Activated CD8-positive, alpha-beta memory T cell treated with anti-CD3 and anti-CD28 coated beads, Interleukin-2, amount 50 U/mL, for 48 hours (primary cell): Measurements from ENCODE around the gene SLC25A48.
A peak's percentile ranks its signal among the peaks of the same experiment; 100 is the strongest.

Experiments
- DNase-seq: peaks from one replicate; pipeline ENCODE4 v3.0.0-alpha.2; 2020

The SLC25A48 gene, protein sequence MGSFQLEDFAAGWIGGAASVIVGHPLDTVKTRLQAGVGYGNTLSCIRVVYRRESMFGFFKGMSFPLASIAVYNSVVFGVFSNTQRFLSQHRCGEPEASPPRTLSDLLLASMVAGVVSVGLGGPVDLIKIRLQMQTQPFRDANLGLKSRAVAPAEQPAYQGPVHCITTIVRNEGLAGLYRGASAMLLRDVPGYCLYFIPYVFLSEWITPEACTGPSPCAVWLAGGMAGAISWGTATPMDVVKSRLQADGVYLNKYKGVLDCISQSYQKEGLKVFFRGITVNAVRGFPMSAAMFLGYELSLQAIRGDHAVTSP

DNA sequence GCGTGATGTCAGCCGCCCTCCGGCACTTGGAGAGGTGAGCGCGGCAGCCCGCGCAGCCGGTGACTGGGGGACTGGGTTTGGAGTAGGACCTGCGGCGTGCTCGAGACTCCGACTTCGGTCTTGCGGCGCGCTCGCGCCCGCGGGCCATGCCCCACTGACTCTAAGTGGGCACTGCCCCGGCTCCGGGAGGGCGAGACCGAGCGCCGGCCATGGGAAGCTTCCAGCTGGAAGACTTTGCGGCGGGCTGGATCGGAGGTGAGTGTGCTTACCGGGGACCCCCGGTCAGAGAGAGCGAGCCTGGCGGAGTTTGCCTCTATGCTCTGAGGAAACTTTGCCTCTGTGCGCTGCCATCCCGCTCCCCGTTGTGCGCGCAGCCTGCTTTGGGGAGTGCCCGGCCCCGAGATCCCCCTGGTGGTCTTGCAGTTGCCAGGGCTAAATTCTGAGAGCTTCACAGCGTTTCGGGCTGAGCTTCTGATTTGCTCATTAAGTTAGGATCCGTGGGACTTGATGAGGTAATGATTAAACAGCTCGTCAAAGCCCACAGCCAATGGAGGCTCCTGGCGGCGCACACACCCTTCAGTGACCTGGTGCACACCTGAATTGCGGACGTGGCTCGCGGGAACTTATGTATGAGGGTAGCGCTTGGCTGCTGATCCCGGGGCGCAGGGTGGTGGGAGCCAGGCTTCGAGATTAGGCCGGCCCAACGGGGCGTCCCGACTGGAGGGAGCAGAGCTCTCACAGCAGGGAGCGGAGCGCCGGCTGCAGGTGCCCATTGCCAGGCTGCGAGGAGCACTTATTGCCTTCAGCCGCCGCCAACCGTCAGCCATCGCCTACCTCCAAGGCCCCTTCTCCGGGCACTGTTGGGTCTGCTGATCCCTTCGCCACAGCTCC is at the start of gene SLC25A48:
SLC25A48 (plus strand) TSS at position 25 of the 891 bp plus-strand sequence; CDS start at position 210, 185 bp downstream.
- DNase-seq: peak; percentile 77

DNA sequence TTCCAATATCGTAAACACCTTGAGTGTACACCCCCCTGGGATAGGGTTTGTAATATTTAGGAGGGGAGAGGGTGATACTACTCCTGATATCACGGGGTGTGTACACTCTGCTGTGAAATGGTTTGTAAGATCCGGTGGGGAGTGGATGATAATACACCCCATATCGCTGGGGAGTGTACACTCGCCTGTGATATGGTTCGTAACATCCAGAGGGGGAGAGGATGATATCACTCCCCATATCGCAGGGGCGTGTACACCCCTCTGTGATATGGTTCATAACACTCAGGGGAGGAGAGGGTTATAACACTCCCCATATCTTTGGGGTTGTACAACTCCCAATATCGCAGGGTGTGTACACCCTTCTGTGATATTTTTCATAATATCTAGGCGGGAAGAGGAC is 33.8 kb upstream of the SLC25A48 start:
- DNase-seq: no peak

DNA sequence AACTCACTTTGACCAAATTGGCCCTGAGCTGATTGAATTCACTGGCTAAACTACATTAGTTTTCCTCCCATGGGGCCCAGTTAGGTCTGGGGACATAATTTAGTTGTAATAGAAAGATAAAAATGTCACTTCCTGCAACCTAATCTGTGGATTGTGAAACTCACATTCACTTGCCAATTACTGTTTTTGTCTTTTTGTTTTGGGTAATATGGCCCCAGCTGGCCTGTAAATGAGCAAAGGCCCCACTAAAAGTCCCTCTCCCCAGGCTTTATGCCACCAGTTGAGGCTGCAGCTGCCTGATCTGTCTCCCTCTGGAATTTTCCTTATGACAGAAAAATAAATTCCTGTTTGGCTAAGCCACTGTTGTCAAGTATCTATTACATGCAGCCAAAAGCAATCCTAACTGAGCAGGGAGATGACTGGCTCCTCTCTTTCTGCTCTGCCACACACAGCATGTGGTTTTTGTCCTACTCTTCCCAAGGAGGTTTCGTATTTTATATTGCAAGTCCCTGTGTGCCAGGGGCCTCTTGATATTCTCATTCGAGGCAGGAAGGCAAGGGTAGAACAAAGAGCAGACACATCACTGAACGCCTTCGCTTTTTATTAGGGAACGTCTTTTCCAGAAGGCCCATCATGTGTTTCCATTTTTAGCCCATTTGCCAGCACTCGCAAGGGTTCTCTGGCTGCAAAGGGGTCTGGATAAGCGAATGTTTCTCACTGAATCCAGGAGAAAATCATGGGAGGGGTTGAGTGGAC is 24.1 kb upstream of the SLC25A48 start:
- no peak for DNase-seq

DNA sequence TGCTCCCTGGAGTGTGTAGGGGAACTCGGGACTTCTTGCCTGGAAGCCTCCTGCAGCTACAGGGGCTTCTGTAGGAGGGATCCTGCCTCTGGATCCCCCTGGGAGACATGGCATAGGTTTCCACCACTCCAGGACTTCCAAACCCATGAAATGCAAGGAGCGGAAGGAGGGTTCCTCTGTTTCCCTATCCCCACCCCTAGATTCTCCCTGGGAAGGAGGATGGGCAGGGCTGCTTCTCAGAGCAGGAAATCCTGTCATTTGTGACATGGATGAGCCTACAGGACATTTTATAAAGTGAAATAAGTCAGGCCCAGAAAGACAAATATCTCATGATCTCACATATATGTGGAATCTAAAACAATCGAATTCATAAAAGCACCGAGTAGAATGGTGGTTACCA is 23.5 kb upstream of the SLC25A48 start:
- DNase-seq: no peak

DNA sequence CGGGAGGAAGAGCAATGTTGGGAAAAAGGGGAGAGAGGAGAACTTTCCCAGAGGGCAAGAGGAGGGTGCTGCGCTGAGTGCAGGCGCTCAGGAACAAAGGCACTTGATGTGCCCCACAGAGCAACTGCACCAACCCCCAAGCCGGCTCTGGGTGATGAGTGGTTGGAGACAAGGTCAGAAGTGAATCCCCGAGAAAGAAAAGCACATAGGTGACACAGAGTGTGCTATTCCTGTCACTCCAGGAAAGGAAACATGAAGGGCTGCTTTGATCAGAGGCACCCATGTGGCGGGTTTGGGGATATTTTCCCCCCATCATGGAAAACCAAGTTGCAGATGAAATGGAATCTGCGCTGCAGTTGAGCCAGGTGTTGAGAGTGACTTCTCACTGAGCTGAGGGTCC is 20.7 kb upstream of the SLC25A48 start:
- DNase-seq: no peak

DNA sequence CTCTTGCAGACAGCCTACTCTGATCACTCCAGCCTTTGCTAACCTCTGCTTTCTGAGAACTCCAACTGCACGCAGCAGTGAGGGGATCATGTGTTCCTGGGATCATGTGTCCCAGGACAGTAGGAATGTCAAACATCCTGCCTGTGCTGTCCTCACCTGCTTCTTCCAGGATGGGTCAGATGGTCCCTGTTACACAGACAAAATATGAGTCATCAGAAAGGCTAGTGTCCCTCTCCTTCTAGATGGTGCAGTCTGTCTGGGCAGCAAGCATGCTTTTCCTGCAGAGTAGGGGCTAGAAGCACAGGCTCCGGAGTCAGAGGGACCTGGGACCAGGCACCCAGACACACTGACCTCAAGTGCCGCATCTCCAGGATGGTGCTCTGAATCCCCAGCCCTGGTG is 20.1 kb upstream of the SLC25A48 start:
- DNase-seq: no peak

DNA sequence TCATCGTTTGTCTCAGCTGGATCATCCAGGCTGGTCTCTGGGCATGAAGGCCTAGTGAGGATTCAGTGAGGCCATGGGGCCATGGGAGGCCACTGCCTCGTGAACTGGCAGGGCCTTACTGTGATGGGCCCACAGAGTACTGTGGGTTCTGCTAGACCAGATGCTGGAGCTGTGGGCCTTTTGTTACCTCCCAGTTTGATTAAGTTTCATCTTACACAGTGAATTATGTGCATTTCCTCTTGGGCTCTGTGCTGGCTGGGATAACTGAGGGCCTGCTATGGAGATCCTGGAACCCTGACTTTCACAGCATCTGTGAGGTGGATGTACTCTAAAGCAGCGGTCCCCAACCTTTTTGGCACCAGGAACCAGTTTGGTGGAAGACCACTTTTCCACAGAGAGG is 19.7 kb upstream of the SLC25A48 start:
- no peak for DNase-seq

DNA sequence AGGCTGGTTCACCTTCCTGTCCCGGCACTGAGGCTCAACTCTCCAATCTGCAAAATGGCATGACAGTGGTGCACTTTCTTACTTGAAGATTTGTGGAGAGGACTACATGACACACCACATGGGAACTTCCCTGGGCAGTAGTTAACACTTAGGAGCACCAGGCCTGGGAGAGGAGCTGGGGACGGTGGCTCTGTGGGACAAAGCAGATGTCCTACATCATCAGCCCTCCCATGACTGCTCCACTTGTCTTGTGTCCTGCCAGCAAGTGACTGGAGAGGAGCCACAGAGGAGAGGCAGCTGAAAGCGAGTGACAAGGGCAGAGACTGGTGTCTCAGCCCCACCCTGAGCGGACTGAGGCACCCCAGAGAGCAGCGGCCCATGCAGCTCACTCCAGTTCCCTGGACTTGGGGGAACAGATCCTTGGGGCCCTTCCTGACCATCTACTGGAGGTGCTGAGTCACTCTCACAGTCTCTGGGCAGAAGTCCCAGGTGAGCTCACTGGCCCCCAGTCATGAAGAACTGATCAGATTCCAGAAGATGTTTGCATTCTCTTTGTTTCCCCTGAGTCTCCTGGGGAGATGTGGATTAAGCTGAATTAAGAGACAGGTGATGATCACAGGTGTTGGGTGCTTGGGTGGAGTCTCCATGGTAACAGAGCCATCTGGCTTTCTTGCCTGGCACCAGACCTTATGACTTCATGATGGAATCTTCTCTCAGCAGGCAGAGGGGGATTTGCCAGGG is 13.2 kb upstream of the SLC25A48 start:
- DNase-seq: no peak

DNA sequence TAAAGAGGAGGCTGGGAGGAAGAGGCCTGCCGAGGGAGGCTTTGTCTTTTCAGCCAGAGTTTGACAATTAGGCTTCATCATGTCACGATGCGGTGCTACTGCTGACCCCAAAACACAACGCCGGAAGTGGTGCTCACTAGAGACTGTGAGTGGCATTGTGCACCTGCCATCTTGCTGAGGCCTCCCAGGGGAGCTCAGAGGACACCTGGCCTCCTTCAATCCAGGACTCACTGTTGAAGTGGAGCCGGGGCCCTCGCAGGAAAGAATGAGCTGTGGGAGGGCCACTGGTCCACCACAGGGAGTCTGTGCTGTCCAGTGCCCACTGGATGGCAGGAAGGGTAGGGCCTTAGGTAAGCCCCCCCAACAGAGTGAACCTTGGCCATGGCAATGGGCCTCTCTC is 12.7 kb upstream of the SLC25A48 start:
- DNase-seq: no peak

DNA sequence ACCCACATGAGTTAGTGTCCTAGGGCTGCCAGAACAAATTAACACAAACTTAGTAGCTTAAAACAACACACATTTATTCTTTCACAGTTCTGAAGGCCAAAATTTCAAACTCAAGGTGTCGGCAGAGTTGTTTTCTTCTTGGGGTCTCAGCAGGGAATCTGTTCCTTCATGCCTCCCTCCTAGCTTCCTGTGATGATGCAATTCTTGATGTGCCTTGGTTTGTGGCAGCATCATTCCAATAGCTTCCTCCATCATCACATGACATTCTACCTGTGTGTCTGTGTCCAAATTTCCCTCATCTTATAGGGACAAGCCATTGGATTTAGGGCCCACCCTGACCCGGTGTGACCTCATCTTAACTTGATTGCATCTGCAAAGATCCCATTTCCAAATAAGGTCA is 12.2 kb upstream of the SLC25A48 start:
- DNase-seq: no peak

DNA sequence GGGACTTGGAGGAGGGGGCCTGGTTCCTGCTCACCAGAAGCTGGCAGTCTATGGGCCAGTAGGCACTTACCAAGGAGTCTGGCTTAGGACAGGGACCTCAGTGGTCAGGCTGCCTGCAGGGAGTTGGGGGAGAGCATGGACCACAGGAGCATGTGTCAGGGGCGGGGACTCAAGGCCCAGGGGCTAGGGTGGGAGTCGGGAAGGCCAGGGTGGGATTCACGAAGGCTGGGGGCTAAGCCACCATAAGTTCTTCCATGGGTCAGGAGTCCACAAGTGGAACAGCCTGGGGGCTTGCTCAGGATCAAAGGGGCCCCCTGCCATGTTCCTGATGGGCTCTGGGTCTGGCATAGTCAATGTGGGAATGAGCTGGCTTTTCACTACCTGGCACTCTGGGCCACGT is 11.5 kb upstream of the SLC25A48 start:
- no peak for DNase-seq

DNA sequence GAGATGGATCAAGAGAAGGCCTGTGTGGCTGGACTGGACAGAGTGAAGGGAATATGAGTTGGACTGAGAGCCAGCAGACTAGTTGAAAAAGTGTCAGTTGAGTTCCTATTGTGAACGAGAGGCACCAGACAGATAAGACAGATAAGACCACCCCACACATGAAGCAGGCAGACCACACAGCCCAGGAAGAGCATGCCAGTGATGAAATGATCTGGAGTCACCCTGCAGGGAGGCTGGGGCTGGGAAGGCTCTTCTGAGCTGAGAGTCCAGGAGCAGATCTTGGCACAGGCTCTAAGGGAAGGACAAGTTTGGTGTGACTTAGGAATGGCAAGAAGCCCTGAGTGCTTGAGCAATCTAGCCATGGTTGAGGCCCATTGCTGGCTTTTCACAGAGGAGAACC is 10.6 kb upstream of the SLC25A48 start:
- DNase-seq: no peak

DNA sequence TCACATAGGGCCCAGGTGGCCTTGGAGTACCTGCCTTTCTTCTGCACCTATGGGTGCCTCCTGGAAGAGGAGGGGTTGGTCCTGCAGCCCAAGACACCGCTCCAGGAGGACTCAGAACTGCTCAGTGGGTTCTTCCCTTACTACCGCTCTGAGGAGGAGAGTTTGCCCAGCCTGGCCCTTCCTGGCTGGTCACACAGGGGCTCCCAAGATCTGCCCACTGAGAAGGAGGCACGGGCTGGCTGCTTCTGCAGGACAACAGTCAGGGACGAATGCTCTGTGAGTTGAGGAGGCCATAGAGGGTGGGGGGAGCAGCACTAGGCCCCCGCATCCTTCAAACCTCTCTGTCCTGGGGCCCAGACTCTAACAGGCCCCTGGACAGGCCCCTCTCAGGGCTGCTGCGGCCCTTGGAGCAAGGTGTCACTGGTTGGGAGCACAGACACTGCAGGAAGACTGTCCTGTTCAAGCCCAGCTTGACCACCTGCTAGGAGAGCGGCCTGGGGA is 9.9 kb upstream of the SLC25A48 start:
- DNase-seq: no peak

DNA sequence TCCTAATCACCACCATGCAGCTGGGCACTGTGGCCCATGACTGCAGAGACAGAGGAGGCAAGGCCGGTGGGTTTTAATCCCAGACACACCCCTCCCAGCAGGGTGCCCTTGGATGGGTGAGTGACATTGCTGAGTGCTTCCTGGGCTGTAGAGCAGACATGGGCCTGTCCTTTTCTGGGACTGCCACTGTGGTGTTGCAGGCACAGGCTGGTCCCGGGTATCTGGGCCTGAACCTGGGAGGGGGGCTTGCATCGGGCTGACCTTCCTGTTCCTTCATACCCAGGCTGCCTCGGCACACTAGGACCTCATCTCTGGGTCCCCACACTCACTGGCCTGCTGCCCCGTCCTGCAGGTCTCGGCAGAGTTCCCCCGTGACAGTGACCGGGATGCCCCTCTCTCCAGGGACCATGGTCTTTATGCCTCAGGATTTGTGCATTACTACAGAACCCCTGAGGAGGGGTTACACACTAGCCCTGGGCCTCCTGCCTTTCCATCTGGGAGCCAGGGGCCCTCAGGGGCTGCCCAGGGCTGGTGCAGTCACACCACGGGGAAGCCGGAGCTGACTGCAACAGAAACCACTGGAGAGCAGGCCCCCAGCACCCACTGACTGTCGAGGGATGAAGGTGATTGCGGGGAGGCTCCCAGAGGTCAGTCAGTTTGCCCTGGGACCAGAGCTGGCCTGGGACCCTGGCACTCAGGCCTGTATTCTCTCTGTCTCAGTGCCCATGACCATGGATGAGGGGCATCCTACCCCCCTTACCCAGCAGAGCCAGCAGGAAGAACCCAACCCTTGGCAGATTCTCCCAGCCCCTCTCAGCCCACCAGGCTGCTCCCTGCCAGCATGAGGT is 8.9 kb upstream of the SLC25A48 start:
- no peak for DNase-seq

DNA sequence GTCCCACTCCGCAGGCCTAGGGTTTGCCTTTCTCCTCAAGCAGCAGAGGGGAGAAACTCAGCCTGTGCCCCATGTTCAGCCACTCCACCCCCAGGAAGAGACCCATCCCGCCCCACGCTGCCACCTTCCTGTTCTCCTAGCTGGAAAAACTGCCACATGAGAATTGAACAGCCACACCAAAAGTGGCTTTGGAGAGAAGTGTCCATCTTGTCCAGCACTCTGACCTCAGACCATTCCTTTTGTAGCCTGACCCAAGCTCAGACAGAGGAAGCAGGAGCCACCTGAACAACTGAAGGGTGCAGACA is 8.3 kb upstream of the SLC25A48 start:
- DNase-seq: no peak

DNA sequence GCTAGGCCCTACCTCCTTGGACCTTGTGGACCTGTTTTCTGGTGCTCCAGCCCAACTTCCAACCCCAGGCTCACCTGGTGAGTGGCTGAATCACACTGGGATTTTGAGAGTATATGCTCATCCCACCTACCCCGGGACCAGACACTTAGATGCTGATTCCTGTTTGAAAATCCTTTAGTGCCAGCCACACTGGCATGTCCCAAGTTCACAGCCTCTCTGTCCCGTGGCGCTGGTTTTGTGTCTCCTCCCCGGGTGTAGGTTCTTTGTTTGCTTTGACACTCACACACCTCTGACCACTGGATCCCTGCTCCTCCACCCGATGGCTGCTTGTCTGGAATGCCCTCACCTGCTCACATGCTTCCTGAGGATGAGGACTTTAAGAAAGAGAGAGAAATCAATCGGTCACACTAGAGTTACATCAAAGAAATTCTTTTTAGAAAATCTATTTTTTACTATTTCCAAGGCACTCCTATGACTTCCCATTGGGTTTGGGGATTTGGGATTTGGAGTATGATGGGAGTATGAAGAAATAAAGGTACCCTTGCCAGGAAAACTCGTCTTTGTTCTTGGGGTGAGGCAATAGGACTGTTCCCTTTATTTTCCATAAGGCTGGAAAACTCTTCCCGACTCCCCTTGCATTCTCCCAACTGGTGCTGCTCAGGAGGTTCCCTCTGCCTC is 7.3 kb upstream of the SLC25A48 start:
- DNase-seq: no peak

DNA sequence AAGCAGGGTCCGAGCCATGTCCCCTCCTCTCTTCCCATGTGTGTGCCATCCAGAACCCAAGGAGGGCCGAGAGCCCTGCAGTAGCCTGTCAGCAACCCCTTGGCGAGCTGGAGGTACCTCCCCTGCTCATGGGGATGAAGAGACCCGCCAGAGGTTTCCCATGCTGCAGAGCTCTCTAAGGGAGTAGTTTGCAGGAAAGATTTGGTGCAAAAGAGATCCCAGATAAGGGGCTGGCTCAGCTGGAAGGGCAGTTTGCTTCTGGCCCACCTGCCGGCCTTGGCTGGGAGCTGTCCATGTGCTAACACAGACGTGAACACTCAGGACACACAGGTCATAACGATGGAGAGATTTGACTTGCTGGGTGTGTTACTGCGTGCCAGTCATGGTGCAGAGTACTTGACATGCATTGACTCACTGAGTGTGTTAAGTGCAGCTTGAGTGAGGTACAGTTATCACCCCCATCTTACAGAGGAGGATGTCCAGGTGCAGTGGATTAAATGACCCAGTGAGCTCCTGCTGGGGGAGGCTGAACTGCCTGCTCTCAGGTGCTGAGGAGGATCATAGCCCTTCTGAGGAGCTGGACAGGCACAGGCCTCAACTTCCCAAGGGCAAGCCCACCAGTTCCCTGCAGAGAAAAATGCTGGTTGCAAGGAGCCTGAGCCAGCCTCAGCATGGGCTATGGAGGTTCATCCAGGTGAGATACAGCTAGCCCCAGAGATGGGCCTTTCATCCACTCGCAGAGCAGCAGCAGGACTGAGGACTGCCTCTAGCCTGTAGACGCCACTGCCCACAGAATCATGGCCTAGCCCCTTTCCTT is 6.3 kb upstream of the SLC25A48 start:
- no peak for DNase-seq

DNA sequence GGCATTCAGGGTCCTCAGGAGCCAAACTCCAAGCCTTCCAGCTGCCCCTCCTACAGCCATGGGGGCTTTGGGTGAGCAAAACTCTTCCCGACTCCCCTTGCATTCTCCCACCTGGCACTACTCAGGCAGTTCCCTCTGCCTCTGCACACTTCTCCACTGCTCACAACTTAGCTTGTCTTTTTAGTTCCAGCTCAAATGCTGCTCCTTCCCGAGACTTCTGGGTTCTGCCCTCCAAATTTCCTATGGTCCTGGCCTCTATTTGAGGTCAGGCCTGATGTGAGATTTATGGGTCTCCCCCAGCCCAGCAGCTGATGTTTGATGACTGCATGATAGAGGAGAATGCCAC is 5.7 kb upstream of the SLC25A48 start:
- DNase-seq: no peak

DNA sequence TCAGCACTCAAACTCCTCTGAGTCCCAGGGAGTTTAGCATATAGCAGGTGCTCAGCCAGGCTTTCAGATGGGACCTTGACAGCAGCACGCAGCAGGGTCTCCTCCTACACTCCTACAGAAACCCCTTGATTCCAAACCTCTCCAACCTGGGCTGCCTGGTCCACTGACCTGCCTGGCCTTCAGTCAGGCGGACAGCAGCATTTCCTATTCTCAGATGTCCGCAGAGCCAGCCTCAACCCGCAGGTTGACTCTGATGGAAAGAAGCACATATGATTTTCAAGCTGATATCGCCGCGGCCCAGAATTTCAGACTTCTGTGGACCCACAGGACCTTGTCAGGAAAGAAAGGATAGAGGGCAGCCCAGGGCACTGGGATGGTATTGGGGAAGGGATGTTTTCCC is 5.3 kb upstream of the SLC25A48 start:
- no peak for DNase-seq

DNA sequence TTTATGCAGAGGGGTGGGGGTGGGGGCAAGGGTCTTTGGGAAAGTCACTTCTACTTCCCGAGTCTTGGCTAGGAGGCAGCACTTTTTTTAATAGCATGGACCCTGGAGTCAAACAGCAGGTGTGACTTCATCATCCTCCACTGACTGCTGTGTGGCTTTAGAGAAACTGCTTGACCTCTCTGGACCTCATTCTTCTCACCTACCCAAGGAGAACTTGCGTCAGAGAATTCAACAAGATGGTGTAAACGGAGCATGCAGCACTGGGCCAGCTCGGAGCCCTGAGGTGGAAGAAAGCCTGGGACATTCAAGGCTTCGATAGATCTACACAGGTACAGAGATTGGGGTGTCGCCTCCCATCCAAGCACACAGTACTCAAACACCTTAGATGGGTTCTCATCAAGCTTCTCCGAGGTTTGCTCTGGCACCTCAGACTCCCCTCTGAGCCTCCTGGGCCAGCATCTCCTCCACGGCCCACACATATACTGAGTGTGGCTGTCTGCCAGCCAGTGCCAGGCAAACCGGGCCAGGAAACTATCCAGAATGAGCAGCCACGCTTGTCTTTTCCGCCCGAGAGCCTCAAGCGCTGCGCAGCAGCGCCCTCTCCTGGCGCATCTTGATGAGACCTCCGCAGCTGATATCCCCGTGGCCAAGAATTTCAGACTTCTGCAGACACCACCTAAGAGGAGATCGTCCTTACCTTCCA is 4.6 kb upstream of the SLC25A48 start:
- DNase-seq: peak; percentile 84
